Astrocyte (in vitro differentiated cells and primary cell): Measurements from ENCODE around the gene DISC1.

Experiments
- CTCF ChIP-seq: IDR thresholded peaks from 2 replicates; pipeline ENCODE4 v1.5.1; 2011; ENCODE audit warnings: low read depth, mild to moderate bottlenecking, inconsistent platforms, low read length, moderate library complexity; ENCODE audit not compliant: insufficient read depth
- EZH2 ChIP-seq: IDR thresholded peaks from 2 replicates; pipeline ENCODE4 v1.6.1; 2012; ENCODE audit warnings: mild to moderate bottlenecking, low read length, inconsistent platforms; ENCODE audit not compliant: insufficient read depth

DNA sequence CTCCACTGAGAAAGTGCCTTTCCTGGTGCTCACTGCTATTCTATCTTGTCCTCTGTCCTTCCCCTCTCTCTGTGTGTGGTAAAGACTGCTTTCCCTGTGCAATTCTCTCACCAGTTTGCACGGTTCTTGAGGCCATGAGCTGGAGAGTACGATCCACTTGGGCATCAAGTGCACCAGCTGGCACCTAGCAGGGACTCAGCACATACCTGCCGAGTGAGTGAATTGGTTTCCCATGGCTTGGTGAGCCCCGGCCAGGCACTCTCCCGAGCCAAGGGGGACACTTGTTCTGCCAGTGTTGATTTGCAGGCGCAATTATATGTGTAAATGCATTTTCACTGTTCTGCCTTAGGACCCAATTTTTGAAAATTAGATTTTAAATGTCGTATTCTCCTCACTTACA is 313.5 kb downstream of the DISC1 start:
- TF ChIP-seq EZH2 (no peak), CTCF (no peak)
